Measurements from ENCODE around the gene ACOT9. TPM values are rescaled to one million over a fixed set of nuclear protein-coding genes. Genes with fewer than 3 reads are reported as not detected.

ACOT9 gene
- total RNA-seq, 4 donors from 2014 or later: 12.3 to 21.9 (median 20.6) TPM

DNA sequence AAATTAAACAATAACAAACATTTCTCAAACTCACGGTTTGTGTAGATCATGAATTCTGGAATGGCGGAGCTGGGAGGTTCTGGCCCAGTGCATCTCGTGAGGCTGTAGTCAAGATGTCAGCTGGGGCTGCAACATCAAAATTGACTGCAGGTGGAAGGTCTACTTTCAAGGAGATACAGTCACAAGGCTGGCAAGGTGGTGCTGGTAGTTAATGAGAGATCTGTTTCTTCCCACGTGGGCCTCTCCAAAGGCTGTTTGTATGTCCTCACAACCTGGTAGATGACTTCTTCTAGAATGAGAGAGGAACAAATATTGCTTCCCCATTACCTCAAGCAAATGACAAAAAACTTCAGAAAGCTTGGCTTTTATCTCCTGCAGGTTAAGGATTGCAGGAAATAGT, 83.7 kb downstream of the ACOT9 start:
- intact Hi-C loops (cut with DNase I; ENCODE audit: low total_unique reads): no loop called here
- no peak for ATAC-seq
- Histone ChIP-seq H3K27ac (no peak overlapping the region), H3K4me1 (no peaks in the 10 kb centered on the region), H3K27me3 (no peaks in the 10 kb centered on the region), H3K9me3 (no peaks in the 10 kb centered on the region), H3K36me3 (no peaks in the 10 kb centered on the region), H3K4me3 (no peak overlapping the region)
- no peak for TF ChIP-seq POLR2A (IDR thresholded peaks at IDR 0.05)
- TF ChIP-seq, protein P1, sequence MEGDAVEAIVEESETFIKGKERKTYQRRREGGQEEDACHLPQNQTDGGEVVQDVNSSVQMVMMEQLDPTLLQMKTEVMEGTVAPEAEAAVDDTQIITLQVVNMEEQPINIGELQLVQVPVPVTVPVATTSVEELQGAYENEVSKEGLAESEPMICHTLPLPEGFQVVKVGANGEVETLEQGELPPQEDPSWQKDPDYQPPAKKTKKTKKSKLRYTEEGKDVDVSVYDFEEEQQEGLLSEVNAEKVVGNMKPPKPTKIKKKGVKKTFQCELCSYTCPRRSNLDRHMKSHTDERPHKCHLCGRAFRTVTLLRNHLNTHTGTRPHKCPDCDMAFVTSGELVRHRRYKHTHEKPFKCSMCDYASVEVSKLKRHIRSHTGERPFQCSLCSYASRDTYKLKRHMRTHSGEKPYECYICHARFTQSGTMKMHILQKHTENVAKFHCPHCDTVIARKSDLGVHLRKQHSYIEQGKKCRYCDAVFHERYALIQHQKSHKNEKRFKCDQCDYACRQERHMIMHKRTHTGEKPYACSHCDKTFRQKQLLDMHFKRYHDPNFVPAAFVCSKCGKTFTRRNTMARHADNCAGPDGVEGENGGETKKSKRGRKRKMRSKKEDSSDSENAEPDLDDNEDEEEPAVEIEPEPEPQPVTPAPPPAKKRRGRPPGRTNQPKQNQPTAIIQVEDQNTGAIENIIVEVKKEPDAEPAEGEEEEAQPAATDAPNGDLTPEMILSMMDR (IDR thresholded peaks at IDR 0.05 in 4 of 5, conservative IDR thresholded peaks at IDR 0.05 in 1 of 5): no peak
- no peak for DNase-seq
- in situ Hi-C loops (cut with MboI; ENCODE audit: low sequenced_read_pairs in 4 of 4): no loop called here

DNA sequence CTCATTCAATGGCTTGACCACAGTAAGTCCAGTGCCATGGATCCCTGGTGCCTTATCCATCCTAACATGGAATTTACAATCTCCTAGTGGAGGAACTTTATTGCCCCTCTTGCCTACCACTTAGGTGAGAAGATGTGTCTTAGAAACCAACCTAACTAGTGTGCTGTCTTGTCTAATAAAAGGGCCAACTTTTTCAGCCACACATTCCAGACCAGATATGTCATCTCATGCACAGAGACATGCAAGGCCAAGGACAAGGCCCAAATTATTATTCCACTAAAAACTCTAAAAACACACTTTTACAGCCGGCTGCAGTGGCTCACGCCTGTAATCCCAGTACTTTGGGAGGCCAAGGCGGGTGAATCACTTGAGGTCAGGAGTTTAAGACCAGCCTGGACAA, 86.4 kb downstream of the ACOT9 start:
- Histone ChIP-seq H3K4me3 (no peak overlapping the region), H3K27me3 (no peaks in the 10 kb centered on the region), H3K27ac (no peak overlapping the region), H3K9me3 (no peaks in the 10 kb centered on the region), H3K36me3 (no peaks in the 10 kb centered on the region), H3K4me1 (no peaks in the 10 kb centered on the region)
- no peak for TF ChIP-seq POLR2A (IDR thresholded peaks at IDR 0.05)
- TF ChIP-seq, protein P1 (IDR thresholded peaks at IDR 0.05 in 4 of 5, conservative IDR thresholded peaks at IDR 0.05 in 1 of 5): no peak
- DNase-seq: no peak
- in situ Hi-C loops (cut with MboI; ENCODE audit: low sequenced_read_pairs in 4 of 4): no loop called here
- no peak for ATAC-seq
- intact Hi-C loops (cut with DNase I; ENCODE audit: low total_unique reads): no loop called here

DNA sequence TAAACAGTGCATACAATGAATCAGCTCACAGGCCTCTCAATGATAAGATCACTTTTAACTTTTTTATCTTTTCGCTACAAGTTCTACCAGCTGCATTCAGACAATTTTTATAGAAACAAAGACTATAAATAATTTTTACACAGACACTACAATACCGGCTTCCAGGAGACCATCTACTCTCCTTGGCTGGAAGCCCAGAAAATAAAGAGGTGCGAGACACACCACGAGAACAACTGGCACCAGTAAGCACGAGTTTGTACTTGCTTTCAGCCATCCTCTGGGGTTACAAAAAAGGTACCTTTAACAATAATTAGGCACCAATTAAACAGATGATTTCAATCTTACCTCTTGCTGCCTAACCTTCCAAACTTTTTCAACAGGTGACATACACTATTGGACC, 87.0 kb downstream of the ACOT9 start:
- DNase-seq (no peak), ATAC-seq (no peak)
- H3K4me1 ChIP-seq: no peaks in the 10 kb centered on the region
- no peak overlapping the region for H3K27ac ChIP-seq
- no peak for TF ChIP-seq POLR2A (IDR thresholded peaks at IDR 0.05)
- TF ChIP-seq, protein P1 (IDR thresholded peaks at IDR 0.05 in 4 of 5, conservative IDR thresholded peaks at IDR 0.05 in 1 of 5): no peak
- no peaks in the 10 kb centered on the region for H3K36me3 ChIP-seq
- intact Hi-C loops (cut with DNase I; ENCODE audit: low total_unique reads) (no loop called here), in situ Hi-C loops (cut with MboI; ENCODE audit: low sequenced_read_pairs in 4 of 4) (no loop called here)
- no peaks in the 10 kb centered on the region for H3K27me3 ChIP-seq
- H3K4me3 ChIP-seq: no peak overlapping the region
- no peaks in the 10 kb centered on the region for H3K9me3 ChIP-seq

Other genes with a start within 250 kb of the ACOT9 start
- 10 to 100 TPM; 21.2 to 40.7 (median 37.6) TPM for gene PRDX4, start 75.8 kb downstream of the ACOT9 start, total RNA-seq
- 100 to 1,000 TPM in 1 of 4 donors, 10 to 100 TPM in 3; 46.1 to 122 (median 81.4) TPM for gene SAT1, start 39.9 kb upstream of the ACOT9 start, total RNA-seq
- 10 to 100 TPM; 12.1 to 37.3 (median 30.8) TPM for gene APOO, start 164.7 kb upstream of the ACOT9 start, total RNA-seq
- 1 to 10 TPM in 1 of 4 donors, not detected in 3; 3.1 TPM for gene CXorf58, start 164.7 kb upstream of the ACOT9 start, total RNA-seq